ENCODE results near the gene POLDIP2.
"Not testable (repeated sequence)": the region's sequence is repeated elsewhere in the genome, so short reads cannot be mapped to it uniquely, and the experiment has no call there.

POLDIP2 gene

DNA sequence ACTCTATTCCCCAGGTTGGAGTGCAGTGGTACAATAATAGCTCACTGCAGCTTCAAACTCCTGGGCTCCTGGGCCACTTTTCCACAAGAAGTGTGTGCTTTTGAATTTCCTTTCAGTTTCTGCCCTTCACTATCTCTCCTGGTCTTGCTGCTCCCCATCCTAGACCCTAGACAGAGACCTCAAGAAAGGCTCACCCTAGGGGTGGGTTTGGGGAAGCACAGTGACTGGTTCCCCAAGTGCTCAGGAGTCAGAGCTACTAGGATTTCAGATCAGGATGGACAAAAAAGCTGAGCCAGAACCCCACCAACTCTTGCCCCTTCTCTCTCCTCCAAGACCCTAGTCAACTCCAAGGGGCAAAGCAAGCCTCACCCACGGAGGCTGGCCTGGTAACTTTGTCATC is 9.3 kb upstream of the POLDIP2 start:
- no peak for DNase-seq (ENCODE audit: low read depth in 3 of 3, low spot score in 1 of 3)

DNA sequence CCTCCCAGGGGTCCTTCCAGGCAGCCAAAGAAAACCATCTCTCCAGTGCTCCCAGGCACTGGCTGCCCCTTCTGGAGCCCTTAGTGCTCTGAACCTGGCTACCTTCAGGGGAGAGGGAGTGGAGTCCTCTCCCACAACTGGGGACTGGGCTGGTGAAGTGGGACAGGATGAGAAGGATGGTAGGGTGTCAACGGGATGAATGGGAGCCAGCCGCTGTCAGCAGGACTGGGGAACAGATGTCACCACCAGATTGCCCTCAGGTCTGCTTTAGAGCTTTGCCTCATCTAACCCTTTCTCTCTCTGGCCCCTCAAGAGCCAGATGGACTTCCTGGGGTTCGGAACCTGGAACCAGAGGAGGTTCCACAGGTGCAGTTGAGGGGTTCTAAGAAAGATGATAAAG is 8.2 kb upstream of the POLDIP2 start:
- DNase-seq (ENCODE audit: low read depth in 3 of 3, low spot score in 1 of 3) = no peak

DNA sequence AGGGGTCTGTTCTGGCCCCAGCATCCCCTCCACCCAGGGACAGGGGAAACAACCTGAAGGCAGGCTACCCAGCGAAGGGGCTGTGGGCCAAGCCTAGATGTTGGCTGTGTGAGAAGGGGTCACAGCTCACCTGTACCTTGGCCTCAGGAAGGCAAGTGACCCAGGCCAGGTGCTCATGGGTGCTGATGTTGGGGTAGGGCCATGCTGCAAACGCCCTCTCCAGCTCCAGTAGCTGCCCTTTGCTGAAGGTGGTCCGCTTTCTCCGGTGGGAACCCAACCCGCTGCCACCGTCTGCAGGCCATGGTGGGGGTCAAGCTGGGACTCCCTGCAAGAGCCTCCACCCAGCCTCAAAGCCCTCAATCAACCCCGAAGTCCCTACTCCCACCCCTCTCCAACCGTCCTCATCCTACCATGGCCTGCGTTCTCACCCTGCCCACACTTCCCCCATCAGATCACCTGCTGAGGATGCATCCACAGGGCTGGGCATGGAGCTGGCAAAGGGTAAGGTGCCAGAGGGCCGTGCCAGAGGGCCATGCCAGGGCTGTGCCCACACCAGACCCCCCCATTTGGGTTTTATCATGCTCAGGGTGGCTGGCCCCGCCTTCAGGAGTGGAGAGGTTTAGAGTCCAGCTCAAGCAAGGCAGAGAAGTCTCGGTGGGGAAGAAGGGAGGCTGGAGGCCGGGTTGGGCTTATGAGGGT is 7.5 kb upstream of the POLDIP2 start, which contains the start of gene SEBOX:
TSS of gene SEBOX (minus strand) at position 535 of the 699 bp plus-strand sequence. CDS start at position 487, 48 bp downstream.
- no peak for DNase-seq (ENCODE audit: low read depth in 3 of 3, low spot score in 1 of 3)

DNA sequence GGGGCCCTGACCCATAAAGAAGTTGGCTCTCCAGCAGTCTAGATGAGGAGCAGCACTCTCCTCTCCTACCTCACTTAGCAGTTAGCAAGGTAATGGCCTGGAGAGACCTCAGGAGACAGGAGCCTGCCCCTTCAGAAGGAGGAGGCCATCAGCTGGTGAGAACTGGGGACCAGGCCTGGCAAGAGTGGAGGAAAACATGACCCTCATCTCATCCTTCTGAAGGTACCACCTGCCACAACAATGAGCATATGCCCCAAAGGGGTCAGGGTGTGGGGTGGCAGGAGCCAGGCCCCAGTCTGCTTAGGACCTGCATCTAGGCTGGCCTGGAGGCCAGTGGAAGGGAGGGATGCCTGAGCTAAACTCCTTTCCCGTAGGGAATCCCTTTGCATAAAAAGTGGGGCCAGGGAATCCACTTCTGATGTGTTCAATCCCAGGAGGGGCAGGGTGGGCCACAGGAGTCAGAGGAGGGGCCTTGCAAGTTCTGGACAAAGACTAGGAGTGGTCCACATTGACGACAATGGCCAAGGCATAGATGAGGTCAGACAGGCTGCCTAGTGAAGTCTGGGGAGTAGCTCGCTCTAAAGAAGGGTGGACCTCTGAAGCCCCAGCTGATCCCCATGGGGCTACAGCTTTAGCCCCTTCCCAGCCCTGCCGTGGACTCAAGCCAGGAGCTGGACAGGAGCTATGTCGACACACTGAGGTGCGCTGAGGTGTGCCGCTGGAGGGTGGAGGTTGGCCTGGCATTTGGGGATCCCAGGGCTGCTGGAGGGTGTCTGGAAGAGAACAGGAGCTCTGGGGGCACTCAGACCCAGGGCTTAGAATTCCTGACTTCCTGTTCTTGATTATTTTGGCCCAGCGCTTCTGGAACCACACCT is 6.7 kb upstream of the POLDIP2 start:
- DNase-seq (ENCODE audit: low read depth in 3 of 3, low spot score in 1 of 3) = no peak

DNA sequence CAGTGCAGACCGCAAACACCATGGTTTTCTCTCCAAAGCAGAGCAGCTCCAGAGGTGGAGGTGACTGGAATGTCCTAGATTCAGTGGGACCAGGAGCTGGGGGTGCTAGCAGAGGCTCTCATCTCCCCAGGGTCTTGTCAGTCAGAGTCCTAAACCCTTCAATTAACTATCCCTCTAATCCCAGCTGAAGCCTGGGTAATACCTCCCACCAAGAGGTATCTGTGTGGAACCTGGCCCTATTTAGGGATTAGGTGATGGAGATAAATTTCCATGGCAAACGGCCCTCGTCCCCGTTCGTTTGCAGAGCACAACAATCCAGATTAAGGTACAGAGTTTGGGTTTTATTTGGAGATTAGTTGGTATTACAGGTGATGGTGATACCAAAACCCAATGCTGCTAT is 5.9 kb upstream of the POLDIP2 start:
- no peak for DNase-seq (ENCODE audit: low read depth in 3 of 3, low spot score in 1 of 3)

DNA sequence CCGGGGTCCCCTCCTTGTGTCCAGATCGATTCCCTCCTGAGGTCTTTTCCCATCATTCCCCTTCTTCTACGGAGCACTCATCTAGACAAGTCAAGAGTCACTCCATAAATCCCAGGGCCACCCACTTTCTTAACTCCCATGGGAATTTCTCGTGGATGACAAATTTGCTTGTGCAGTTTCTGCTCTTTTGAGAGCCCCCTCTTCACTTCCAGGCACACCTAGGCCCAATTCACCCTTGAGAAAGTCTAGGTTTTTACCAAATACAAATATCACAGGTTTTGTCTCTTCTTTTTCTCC is 522 bp upstream of the POLDIP2 start:
- DNase-seq (ENCODE audit: low read depth in 3 of 3, low spot score in 1 of 3) = no peak

DNA sequence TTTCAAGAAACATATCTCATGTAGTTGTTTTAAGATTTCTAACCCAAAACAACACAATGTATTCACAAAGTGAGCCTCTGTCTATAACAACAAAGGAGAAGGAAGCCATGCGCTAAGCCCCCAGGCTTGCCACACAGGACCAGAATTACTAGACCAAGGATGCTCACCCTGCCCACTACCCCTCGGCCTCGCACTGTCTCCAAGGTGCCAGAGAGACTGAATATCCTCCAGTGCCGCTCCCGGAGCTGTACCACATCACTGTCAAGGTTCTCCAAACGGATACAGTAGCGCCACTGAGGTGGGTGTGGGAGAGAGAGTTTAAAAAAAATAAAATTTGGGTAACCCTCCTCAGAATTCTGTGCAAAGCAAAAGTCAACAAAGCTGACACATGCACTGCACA is 7.1 kb downstream of the POLDIP2 start:
- DNase-seq (ENCODE audit: low read depth in 3 of 3, low spot score in 1 of 3) = no peak

DNA sequence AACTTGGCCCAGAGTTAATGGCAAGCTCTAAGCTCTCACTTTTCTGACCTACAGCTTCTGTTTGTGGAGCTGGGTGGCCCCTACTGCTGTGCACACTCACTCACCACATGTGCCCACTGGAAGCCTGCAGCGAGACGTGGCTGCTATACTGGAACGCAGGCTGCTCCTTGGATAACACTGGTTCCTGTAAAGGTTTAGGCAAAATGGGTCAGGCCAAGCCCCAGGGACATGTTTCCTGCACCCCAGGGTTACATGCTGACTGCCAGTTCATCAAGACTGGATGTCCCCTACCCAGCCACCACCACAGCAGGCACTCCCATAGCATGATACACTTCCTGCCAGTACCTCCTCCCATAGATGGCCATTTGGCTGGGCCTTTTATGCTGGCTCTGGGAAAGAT is 8.3 kb downstream of the POLDIP2 start:
- DNase-seq (ENCODE audit: low read depth in 3 of 3, low spot score in 1 of 3) = no peak

DNA sequence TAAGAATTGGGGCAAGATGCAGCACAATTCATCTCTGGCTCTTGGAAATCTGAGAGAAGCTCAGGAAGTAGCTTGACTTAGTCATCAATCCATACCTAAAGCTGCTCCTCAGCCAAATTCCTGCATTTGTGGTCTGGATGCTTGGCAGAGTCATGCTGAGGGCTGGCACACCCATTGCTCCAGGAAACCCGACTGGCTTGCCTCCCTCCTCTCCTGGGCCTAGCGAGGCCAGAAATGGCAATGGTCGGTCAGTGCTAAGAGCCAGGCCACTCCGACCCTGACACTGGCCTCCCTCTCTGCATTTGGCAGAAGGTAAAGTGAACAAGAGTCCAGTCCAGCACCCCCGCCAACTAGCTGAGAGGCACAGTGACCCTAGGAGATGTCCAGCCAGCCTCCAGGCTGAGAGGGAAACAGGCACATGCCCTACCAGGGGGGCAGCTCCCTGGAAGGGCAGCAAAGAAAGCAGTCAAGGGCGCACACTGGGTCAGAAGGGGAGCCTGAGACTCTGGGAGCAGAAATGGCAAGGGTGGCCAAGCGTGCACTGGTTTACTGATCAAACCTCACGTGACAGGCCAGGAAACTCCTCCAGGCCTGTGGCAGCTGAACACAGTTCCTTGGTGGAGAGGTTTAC is 10.0 kb downstream of the POLDIP2 start:
- no peak for DNase-seq (ENCODE audit: low read depth in 3 of 3, low spot score in 1 of 3)

DNA sequence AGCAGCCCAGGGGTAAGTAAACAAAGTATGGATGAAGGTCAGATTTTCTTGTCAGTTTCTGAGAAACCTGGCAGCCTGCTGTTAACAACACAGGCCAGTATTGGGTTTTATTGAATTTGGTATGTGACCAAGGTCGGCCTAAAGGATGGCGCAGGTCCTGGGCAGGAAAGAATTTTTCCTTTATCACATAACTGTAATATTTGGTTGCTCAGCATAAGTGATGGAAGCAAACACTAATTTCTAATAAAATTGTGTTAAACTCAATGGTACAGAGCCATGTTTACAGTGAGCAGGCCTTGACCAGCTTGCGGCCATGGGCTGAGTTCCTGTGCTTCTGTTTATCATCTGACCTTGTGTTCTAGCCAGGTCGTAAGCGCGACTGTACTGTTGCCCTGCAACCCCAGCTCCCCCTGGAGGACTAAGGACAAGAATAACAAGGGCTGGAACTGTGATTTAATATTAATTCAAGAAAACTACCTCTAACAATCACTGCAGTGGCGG is 10.5 kb downstream of the POLDIP2 start:
- DNase-seq (ENCODE audit: low read depth in 3 of 3, low spot score in 1 of 3) = no peak

DNA sequence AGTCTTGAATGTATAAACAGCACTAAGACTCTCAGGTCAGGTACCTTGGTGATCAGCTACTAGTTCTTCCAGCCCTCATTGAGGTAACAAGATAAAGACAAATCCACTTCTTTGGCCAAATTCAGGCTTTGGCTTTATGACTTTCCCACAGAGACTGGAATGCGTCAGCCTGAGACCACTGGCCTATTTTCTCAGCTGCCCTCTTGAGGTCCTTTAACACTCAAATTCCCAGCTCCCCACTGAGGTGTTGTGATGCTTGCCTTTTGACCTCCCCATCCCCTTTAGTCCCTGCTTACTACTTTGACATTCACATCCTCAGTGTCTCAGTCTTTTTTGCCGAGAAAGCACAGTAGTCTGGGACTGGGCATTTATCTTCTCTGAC is 11.1 kb downstream of the POLDIP2 start:
- DNase-seq (ENCODE audit: low read depth in 3 of 3, low spot score in 1 of 3) = no peak

DNA sequence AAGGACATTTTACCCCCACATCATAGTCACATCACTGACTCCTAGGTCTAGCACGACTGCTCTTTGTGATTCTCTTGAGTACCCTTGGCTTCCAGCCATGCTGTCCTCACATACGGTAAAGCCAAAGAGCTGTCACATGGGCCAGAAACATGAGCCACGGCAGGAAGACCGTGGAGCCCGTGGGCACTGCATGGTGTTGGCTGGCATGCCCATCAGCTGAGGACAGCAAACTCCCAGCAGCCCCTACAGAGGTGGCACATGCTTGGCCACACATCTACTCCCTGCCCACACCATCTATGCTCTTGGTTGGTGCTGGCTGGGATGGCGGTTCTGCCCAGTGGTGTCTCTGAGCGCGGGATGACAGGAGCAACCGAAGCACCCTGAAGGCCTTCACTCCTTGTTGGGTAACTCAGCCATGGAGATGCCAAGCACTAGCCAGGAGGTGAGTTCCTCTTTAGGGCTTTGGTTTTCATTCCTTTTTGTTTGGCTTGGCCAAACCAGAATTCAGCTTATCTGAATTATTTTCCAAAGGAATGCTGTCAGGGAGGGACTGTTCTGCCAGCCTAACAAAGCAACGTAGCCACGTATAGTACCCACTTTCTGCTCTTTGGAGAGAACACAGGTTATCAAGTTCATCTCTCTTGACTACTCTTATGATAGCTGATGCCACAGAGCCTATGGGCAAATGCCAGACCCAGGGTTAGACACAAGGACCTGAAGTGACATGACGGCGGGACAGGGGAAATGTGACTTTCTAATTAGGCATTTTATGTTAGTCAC is 11.7 kb downstream of the POLDIP2 start:
- DNase-seq (ENCODE audit: low read depth in 3 of 3, low spot score in 1 of 3) = no peak

DNA sequence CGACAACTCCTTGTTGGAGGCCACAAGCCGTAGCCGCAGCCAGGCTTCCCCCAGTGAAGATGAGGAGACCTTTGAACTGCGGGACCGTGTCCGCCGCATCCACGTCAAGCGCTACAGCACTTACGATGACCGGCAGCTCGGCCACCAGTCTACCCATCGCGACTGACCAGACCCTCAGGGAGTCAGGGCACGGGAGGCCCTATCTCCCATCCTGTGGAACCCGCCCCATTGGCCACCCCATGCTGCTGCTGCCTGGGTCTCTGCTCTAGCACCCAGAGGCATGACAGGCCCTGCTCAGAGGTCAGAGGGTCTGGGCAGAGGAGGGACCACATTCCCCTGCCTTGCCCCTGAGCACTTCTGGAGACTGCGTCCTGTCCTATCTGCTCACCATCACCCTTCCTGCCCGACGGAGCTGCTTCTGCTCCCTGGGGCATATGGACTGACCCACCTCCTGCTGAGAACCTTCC is 12.9 kb downstream of the POLDIP2 start:
- DNase-seq (ENCODE audit: low read depth in 3 of 3, low spot score in 1 of 3) = no peak

DNA sequence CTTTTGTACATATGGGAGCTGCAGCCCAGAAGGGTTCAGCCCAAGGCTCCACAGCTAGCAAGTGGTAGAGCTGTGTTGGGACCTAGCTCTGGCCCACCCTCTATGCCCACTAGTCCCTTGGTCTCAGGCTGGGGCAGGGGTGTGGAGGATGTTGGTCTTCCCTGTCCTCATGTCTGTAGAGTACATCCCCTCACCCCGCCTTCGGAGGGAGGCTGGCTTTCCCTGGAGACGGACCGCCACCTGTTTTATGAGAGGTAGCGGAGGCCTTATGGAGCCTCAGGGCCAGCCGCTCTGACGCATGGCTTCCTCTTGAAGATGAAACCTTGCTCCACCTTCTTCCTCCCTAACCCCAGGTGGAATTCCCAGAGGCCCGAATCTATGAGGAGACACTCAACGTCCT is 13.3 kb downstream of the POLDIP2 start:
- no peak for DNase-seq (ENCODE audit: low read depth in 3 of 3, low spot score in 1 of 3)

DNA sequence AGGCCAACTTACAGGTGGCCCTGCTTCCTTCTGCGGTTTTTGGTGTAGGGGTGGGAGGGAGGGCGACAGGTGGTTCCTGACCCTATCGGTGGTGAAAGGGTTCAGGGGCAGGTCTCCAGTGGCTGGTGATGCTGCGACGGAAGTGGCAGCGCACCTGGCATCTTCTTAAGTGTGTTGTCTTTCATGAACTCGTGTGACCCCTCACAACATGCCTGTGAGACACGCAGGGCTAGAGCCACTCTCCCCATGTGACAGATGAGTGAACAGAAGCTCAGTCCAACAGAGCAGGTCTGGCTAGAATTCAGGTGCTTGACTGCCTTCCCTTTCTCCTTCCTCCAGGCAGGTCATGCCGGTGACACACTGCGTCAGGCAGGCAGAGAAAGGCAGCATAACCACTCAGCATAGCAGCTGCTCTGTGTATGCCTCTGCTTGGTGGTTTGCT is 13.8 kb downstream of the POLDIP2 start:
- DNase-seq (ENCODE audit: low read depth in 3 of 3, low spot score in 1 of 3) = no peak

DNA sequence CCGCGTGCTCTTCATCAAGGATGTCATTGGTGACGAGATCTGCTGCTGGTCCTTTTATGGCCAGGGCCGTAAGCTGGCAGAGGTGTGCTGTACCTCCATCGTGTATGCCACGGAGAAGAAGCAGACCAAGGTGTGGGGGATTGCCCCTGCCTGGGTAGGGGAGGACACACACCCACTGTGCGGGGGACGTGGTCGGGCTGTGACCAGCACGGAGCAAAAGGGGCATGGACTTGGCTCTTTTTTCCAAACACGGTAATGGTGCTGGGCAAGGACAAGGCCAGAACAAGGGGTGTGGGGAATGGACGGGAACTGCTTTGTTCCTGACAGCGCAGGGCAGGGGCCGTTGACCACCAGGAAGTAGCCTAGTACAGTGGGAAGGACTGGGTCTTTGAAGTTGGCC is 15.0 kb downstream of the POLDIP2 start:
- no peak for DNase-seq (ENCODE audit: low read depth in 3 of 3, low spot score in 1 of 3)

DNA sequence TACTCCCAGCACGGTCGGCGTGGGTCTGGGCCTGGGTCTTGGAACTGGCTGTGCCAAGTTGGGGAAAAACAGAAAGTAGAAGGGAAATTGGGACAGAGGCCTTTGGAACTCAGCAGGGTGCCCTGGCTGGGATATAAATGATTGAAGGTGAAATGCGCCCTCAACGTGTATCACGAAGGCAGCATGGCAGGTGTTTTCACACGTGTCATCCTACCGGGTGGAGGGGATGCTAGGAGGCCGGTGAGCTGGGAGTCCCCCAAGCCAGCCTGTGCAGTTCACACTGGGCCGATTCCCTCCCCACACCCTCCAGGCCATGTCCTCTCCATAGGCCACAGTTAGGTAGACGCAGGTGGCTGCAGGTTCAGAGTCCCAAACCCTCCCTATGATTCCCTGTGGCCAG is 15.8 kb downstream of the POLDIP2 start:
- no peak for DNase-seq (ENCODE audit: low read depth in 3 of 3, low spot score in 1 of 3)

DNA sequence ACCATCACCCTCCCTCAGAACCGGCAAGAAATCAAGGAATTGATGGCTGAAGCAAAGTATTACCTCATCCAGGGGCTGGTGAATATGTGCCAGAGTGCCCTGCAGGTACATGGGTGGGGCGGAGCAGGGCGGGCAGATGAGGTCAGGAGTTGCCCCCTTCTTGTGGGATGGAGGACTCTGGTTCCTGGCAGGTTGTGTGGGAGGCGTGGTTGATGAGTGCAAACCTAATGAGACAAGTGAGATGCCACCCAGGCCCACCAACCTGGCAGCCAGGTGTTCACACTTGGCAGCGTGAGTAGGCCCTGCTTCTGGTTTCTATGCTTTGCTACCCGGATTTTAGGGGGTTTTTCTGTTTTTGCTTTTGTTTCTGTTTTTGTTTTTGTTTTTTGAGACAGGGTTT is 17.0 kb downstream of the POLDIP2 start:
- DNase-seq (ENCODE audit: low read depth in 3 of 3, low spot score in 1 of 3) = no peak

DNA sequence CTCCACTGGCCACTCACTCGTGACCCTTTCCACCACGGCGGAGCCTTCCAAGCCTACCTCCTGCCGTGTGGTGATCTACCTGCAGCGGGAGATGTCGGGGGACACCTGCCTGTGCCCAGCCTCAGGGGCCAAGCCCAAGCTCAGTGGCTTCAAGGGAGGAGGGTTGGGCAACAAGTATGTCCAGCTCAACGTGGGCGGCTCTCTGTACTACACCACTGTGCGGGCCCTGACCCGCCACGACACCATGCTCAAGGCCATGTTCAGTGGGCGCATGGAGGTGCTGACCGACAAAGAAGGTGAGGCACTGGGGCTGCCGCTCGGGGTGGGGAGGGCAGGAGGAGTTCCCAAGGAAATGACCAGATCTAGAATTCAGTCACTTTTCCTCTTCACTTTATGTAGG is 17.9 kb downstream of the POLDIP2 start:
- no peak for DNase-seq (ENCODE audit: low read depth in 3 of 3, low spot score in 1 of 3)

DNA sequence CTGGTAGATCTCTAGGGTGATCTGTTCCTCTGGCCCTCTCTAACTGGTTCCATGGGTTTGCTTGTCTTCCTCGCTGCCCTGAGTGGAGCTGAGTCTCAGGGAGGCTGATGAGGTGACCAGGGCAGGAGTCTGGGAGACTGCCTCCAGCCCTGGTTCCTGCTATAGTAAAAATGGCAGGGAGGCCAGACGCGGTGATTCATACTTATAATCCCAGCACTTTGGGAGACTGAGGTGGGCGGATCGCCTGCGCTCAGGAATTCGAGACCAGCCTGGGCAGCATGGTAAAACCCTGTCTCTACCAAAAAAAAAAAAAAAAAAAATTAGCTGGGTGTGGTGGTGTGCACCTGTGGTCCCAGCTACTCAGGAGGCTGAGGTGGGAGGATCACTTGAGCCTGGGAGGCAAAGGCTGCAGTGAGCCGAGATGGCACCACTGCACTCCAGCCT is 18.5 kb downstream of the POLDIP2 start:
- not testable (repeated sequence) for DNase-seq (ENCODE audit: low read depth in 3 of 3, low spot score in 1 of 3)

Measured in stimulated activated CD4-positive, alpha-beta T cell treated with anti-CD3 and anti-CD28 coated beads, TNF-alpha, amount 100 ng/mL, for 1 hour (primary cell).